Dermis blood vessel endothelial cell (primary cell): Measurements from ENCODE around the gene RNF44. TPM values are rescaled to one million over a fixed set of nuclear protein-coding genes. Genes with fewer than 3 reads are reported as not detected.
"Not testable (repeated sequence)": the region's sequence is repeated elsewhere in the genome, so short reads cannot be mapped to it uniquely, and the experiment has no call there.

Experiments
- DNase-seq: peaks from one replicate; pipeline ENCODE4 v3.0.0; 2010
- total RNA-seq: library from RNA; depleted of rRNA; stranded (reverse); fragments of >200 nt; gene quantifications from 2 replicates; pipeline ENCODE4 v1.2.3, GENCODE V29; 2014

The RNF44 gene
- total RNA-seq, 1 donor from 2014 or later = 4.1 TPM

- not testable (repeated sequence) for DNase-seq
These were observed 13.7 kb upstream of the RNF44 start for GRCh38 chr5:176550937-176551336.

GRCh38 chr5:176550275-176550831 is 13.2 kb upstream of the RNF44 start:
- DNase-seq = no peak

- no peak for DNase-seq
These were observed 12.7 kb upstream of the RNF44 start for GRCh38 chr5:176549871-176550270.

GRCh38 chr5:176548967-176549444 is 11.8 kb upstream of the RNF44 start, which contains the start of gene CDHR2:
TSS of gene CDHR2 (plus strand) at chr5:176549342. CDS start at chr5:176565353, 16,011 bp downstream.
- no peak for DNase-seq

- peak; percentile 24 for DNase-seq
These were observed 10.6 kb upstream of the RNF44 start for GRCh38 chr5:176547802-176548201.

GRCh38 chr5:176545737-176546509 is 8.7 kb upstream of the RNF44 start:
- no peak for DNase-seq

- DNase-seq = no peak
These were observed 8.2 kb upstream of the RNF44 start for GRCh38 chr5:176545388-176545736.

GRCh38 chr5:176543428-176544182 is 6.4 kb upstream of the RNF44 start:
- DNase-seq = peak; percentile 40

GRCh38 chr5:176542596-176543427 is 5.6 kb upstream of the RNF44 start:
- peak; percentile 52 for DNase-seq

GRCh38 chr5:176542135-176542595 is 5.0 kb upstream of the RNF44 start:
- no peak for DNase-seq

- DNase-seq = peak; percentile 61
These were observed 4.3 kb upstream of the RNF44 start for GRCh38 chr5:176541338-176542134.

- no peak for DNase-seq
These were observed 3.7 kb upstream of the RNF44 start for GRCh38 chr5:176540956-176541337.

GRCh38 chr5:176540476-176540899 is 3.3 kb upstream of the RNF44 start:
- no peak for DNase-seq

- peak; percentile 26 for DNase-seq
These were observed 1.8 kb upstream of the RNF44 start for GRCh38 chr5:176538989-176539384.

- peak; percentile 24 for DNase-seq
These were observed 1.2 kb upstream of the RNF44 start for GRCh38 chr5:176538230-176538988.

GRCh38 chr5:176537554-176538229 is 490 bp upstream of the RNF44 start:
- peak; percentile 100 for DNase-seq

- DNase-seq = peak; percentile 88
These were observed 885 bp downstream of the RNF44 start for GRCh38 chr5:176536132-176536901.

GRCh38 chr5:176535664-176536131 is 1.5 kb downstream of the RNF44 start:
- DNase-seq = peak; percentile 40

- DNase-seq = no peak
These were observed 2.0 kb downstream of the RNF44 start for GRCh38 chr5:176535101-176535663.
